ENCODE results near the gene MRGPRX3.
"Not testable (repeated sequence)": the region's sequence is repeated elsewhere in the genome, so short reads cannot be mapped to it uniquely, and the experiment has no call there.

Gene MRGPRX3

GRCh38 chr11:18132341-18132740 lies at the start of gene MRGPRX3:
Gene MRGPRX3, plus strand, starts transcription at chr11:18132571. Its CDS starts 4,632 bp downstream, at chr11:18137203.
- no peak for DNase-seq (ENCODE audit: low read depth in 2 of 2, low spot score in 1 of 2)

DNA sequence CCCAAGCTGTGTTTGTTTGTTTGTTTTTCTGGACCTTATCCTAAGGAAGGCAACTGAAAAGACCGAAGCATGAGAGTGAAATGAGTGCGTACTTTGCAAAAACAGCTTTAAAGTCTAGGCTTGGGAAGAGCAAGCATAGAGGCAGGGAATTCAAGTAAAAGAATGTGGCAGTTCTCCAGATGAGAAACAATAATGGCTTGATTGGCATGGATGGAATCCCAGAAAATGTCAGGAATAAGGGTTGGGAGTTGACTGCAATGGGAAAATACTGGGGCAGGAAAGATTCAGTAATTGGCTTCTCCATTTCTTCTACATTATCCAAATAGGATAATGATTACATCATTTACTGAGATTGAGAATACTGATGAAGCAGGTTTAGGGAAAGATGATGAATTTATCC lies 44.0 kb upstream of the MRGPRX3 start:
- DNase-seq (ENCODE audit: low read depth in 2 of 2, low spot score in 1 of 2), result no peak

GRCh38 chr11:18088966-18089365 lies 43.4 kb upstream of the MRGPRX3 start:
- no peak for DNase-seq (ENCODE audit: low read depth in 2 of 2, low spot score in 1 of 2)

- DNase-seq (ENCODE audit: low read depth in 2 of 2, low spot score in 1 of 2), result no peak
These were observed 40.6 kb upstream of the MRGPRX3 start for GRCh38 chr11:18091731-18092130.

GRCh38 chr11:18093959-18094358 lies 38.4 kb upstream of the MRGPRX3 start:
- DNase-seq (ENCODE audit: low read depth in 2 of 2, low spot score in 1 of 2), result no peak

DNA sequence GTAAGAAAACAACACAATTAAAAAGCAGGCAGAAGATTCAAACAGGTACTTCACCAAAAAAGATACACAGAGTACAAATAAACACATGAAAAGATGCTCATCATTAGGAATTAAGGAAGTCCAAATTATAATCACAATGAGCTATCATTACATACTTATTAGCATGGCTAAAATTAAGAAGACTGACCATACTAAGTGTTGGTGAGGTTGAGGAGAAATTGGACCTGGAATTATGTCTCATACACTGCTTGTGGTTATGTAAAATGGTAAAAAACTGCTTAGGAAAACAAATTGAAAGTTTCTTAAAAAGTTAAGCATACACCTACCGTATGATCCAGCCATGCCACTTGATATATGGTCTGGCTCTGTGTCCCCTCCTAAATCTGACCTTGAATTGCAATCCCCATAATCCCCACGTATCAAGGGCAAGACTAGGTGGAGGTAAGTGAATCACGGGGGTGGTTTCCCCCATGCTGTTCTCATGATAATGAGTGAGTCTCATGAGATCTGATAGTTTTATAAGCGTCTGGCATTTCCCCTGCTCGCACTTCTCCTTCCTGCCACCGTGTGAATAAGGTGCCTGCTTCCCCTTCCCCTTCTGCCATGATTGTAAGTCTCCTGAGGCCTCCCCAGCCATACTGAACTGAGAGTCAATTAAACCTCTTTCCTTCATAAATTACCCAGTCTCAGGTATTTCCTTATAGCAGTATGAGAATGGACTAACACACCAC lies 31.3 kb upstream of the MRGPRX3 start:
- no peak for DNase-seq (ENCODE audit: low read depth in 2 of 2, low spot score in 1 of 2)

- no peak for DNase-seq (ENCODE audit: low read depth in 2 of 2, low spot score in 1 of 2)
These were observed 27.1 kb upstream of the MRGPRX3 start for GRCh38 chr11:18105086-18105801.

GRCh38 chr11:18105802-18106574 lies 26.4 kb upstream of the MRGPRX3 start, which contains the start of gene SAAL1:
Gene SAAL1, minus strand, starts transcription at chr11:18106082. Its CDS starts 41 bp downstream, at chr11:18106041.
- DNase-seq (ENCODE audit: low read depth in 2 of 2, low spot score in 1 of 2), result peak; percentile 78 to 82

DNA sequence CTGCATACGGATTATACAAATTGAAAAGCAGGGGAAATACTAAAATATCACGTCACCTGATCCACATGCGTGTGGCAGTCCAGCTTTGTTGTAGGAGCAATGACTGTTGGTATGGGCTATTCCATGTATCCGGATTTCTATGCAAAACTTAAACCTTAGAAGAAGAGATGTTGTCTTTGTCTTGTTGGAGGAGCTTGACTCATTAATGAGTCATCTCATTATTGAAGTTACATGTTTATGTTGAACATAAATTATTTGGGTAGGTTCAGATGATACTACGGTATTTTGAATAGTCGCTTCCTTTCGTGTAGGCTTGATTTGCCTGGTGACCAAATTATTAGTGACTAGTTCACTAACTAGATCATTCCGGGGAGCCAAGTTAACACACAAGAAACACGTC lies 25.7 kb upstream of the MRGPRX3 start:
- no peak for DNase-seq (ENCODE audit: low read depth in 2 of 2, low spot score in 1 of 2)

DNA sequence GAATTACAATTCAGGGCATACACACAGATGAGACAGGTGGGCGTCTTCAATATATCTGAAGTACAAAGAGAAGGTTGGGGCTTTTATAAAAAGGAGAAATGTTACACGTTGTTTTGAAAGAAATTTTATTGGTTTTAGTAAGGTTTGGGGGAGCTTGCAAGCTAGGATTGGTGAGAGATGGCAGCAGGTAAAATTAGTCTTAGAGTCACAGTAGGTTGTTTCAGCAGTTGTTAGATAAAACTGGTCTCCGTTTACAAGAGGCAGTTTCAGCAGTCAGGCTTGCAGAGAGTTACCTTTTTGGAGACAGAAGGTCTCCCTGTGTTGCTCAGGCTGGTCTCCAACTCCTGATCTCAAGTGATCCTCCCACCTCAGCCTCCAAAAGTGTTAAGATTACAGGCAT lies 24.1 kb upstream of the MRGPRX3 start:
- DNase-seq (ENCODE audit: low read depth in 2 of 2, low spot score in 1 of 2), result no peak

DNA sequence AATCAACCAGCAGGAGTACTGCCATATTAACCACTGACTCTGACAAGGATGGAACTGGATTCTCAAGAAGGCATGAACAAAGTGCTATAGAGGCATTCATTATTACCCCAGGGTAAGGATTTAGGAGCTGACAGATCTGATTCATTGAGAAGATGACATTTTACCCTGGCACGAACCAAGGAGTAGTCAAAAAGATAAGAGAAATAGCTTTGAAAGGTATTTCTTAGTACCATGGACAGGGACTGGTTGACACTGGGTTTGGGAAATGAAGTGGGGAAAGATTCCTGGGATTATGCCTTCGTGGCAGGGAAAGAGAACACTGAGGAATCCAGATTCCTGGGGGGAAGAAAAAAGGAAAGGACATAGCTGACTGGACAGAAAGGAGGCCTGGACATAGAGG lies 21.4 kb upstream of the MRGPRX3 start:
- DNase-seq (ENCODE audit: low read depth in 2 of 2, low spot score in 1 of 2), result no peak

DNA sequence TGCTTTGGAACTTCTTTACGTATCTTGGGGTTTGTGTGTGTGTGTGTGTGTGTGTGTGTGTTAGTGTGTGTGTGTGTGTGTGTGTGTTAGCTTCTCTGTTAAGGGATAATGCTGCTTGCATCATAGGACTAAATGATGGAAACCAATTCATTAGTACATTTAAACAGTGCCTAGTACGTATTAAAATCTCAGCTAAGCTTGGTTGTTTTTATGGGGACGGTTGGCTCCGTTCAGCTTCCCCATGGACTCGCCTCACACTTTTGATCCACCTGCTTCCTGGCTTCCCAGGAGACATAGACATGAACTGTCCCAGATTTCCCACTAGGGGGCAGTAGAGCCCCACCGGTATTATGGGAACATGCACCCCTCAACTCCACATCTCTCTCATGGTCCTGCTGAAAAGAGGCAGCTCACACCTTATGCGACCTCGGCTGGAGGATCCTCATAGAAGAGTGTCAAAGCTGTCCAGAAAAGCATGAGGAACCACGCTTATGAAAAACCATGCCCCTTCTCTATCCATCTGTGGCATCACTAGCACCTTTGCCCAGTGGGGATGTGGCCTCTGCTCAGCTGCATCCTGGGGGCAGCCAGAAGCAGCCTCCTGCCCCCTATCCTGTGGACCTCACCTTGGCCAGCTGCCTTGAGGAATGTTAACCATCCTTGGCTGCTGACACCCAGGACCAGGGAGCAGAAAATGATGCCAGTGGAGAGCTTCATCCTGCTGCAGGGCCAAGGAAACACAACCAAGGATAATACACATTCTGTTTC lies 16.8 kb upstream of the MRGPRX3 start:
- DNase-seq (ENCODE audit: low read depth in 2 of 2, low spot score in 1 of 2), result peak in 1 of 2 donors; percentile 47

DNA sequence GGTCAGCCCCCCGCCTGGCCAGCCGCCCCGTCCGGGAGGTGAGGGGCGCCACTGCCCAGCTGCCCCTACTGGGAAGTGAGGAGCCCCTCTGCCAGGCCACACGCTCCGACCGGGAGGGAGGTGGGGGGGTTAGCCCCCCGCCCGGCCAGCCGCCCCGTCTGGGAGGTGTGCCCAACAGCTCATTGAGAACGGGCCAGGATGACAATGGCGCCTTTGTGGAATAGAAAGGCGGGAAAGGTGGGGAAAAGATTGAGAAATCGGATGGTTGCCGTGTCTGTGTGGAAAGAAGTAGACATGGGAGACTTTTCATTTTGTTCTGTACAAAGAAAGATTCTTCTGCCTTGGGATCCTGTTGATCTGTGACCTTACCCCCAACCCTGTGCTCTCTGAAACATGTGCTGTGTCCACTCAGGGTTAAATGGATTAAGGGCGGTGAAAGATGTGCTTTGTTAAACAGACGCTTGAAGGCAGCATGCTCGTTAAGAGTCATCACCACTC lies 11.0 kb upstream of the MRGPRX3 start:
- DNase-seq (ENCODE audit: low read depth in 2 of 2, low spot score in 1 of 2), result not testable (repeated sequence)

DNA sequence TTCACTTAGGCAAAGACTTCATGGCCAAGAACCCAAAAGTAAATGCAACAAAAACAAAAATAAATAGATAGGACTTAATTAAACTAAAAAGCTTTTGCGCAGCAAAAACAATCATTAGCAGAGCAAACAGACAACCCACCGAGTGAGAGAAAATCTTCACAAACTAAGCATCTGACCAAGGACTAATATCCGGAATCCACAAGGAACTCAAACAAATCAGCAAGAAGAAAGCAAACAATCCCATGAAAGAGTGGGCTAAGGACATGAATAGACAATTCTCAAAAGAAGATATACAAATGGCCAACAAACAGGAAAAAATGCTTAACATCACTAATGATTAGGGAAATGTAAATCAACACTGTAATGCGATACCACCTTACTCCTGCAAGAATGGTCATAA lies 1.3 kb upstream of the MRGPRX3 start:
- DNase-seq (ENCODE audit: low read depth in 2 of 2, low spot score in 1 of 2), result not testable (repeated sequence)

GRCh38 chr11:18135308-18135707 lies 2.9 kb downstream of the MRGPRX3 start:
- DNase-seq (ENCODE audit: low read depth in 2 of 2, low spot score in 1 of 2), result no peak

GRCh38 chr11:18137186-18137800 lies 4.9 kb downstream of the MRGPRX3 start:
- DNase-seq (ENCODE audit: low read depth in 2 of 2, low spot score in 1 of 2), result no peak

- no peak for DNase-seq (ENCODE audit: low read depth in 2 of 2, low spot score in 1 of 2)
These were observed 7.8 kb downstream of the MRGPRX3 start for GRCh38 chr11:18140145-18140544.

- no peak for DNase-seq (ENCODE audit: low read depth in 2 of 2, low spot score in 1 of 2)
These were observed 11.9 kb downstream of the MRGPRX3 start for GRCh38 chr11:18144243-18144642.

- DNase-seq (ENCODE audit: low read depth in 2 of 2, low spot score in 1 of 2), result no peak
These were observed 12.7 kb downstream of the MRGPRX3 start for GRCh38 chr11:18145025-18145424.

- DNase-seq (ENCODE audit: low read depth in 2 of 2, low spot score in 1 of 2), result no peak
These were observed 13.5 kb downstream of the MRGPRX3 start for GRCh38 chr11:18145837-18146236.

Measured in stimulated activated CD8-positive, alpha-beta memory T cell treated with anti-CD3 and anti-CD28 coated beads, Interleukin-4, amount 100 ng/mL, for 1 hour (primary cell).